ENCODE measurements around the gene CHCHD3.
"Not testable (repeated sequence)": the region's sequence is repeated elsewhere in the genome, so short reads cannot be mapped to it uniquely, and the experiment has no call there.

The CHCHD3 gene

GRCh38 chr7:132999845-133000244 is 82.0 kb downstream of the CHCHD3 start:
- no peak for DNase-seq

GRCh38 chr7:132998763-132999162 is 83.1 kb downstream of the CHCHD3 start:
- no peak for DNase-seq

- DNase-seq, result no peak
These were observed 84.4 kb downstream of the CHCHD3 start for GRCh38 chr7:132997505-132997904.

- DNase-seq, result no peak
These were observed 85.2 kb downstream of the CHCHD3 start for GRCh38 chr7:132996581-132997242.

- DNase-seq, result no peak
These were observed 88.4 kb downstream of the CHCHD3 start for GRCh38 chr7:132993377-132994013.

DNA sequence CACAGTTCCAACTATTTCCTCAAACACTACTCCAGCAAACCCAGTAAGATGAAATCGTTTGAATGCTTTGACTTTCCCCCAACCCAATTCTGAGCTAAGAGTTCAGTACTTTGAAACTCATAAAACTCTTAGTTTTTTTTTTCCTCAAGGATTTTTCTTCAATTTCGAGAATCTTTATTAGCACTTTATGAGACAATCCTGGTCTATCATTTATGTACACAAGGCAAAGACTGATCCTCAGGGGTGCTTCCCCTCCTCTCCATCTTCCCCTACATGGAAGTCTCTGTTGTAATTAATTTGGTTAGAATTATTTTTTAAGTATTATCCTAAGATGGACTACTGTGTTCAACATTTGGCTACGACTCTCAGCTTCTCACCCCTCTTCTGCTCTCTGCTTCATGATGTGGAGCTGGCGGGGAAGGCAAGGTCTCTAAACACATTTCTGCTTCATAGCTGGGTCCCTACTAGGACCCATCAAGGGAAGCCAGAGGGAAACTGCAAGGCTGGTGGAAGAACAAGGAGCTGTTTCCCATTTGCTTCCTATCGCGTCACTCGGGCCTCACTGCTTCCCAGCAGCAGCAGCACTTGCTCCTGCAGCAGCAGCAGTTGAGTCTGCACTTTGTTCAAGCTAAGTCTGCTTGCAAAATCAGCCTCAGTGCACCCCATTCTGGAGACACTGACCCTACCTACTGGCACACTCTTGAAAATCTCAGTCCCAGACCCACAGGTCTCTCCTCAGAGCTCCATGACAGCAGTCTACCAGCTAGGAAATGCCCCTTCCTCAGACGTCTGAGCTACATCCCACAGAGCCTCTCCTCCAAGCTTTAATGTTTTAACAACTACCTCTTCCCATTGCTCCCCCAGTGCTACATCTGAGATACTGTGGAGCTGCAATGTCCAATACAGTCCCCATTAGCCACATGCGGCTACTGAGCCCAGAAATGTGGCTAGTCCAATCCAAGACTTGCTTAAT is 90.0 kb downstream of the CHCHD3 start:
- no peak for DNase-seq

- no peak for DNase-seq
These were observed 93.8 kb downstream of the CHCHD3 start for GRCh38 chr7:132988117-132988516.

GRCh38 chr7:132980402-132980801 is 101.5 kb downstream of the CHCHD3 start:
- DNase-seq, result no peak

- DNase-seq, result no peak
These were observed 102.4 kb downstream of the CHCHD3 start for GRCh38 chr7:132979524-132979923.

DNA sequence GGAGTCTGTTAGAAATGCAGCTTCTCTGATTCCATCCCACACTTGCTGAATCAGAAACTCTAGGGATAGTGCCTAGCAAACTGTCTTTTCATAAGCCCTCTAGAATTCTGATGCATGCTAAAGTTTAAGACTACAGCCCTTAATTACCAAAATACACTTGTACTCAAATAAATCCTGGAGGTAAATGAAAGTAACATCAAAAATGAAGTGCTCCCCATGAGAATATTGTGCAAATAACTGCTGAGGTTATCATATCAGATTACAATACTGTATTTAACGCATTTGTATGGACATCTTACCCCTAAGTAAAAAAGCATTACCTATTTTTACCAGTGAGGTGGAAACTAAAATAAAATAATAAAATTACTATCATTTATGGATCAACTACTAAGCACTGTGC is 104.7 kb downstream of the CHCHD3 start:
- no peak for DNase-seq

DNA sequence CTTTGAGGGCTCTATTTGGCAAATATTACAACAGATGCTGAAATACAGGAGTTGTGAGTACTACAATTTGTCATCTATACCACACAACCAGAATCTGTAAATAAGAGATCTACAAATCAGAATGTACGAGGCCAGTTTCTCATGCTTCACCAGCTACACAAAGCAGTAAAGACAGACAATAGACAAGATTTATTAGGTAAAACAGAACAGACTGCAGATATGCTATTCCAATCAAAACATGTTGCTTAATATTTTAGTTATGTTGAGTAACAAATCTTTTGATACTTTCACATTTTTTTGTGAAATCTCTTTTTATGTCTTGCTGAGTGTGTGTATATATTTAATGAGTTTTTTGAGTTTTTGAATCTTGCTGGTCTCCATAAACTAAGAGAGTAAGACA is 109.1 kb downstream of the CHCHD3 start:
- DNase-seq, result no peak

DNA sequence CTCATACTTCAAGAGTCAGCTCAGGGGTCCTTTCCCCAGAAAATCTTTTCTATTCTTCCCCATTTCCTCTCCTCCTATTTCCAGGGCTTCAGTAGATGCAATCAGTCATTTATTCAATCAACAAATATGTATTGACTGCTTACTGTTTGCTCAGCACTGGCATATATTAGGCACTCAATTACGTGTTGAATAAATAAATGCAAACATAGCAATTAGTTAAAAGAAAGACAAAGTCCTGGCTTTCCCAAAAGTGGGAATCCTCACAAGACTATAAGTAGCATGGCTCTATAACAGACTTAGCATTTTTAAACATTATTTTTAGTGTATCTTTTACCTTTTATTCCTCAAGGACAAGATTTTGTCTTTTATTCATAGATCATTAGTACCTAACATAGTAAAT is 111.6 kb downstream of the CHCHD3 start:
- no peak for DNase-seq

DNA sequence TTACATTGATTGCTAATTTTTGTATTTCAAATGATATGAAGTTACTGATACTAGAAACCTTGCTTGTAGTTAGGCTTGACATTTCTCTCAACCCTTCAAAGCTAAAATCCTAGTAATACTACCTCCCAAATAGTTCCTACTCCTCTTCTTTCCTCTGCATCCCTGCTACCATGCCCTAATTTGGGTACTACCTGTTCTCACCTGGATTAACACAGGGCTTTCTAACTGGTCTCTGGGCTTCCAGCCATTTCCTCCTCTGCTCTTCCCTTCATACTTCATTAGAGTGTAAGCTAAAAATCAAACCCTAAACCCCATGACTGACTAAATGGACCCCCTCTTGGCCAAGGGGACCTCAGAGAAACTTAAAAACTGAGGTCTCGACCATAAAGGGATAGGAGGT is 112.4 kb downstream of the CHCHD3 start:
- DNase-seq, result no peak

DNA sequence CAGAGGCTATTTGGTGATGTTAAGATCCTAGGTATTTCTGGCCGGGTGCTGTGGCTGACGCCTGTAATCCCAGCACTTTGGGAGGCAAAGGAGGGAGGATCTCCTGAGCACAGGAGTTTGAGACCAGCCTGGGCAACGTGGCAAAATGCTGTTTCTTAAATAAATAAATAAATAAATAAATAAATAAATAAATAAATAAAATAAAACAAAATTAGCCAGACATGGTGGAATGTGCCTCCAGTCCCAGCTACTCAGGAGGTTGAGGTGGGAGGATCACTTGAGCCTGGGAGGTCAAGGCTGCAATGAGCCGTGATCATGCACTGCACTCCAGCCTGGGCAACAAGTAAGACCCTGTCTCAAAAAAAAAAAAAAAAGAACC is 114.4 kb downstream of the CHCHD3 start:
- DNase-seq, result not testable (repeated sequence)

- no peak for DNase-seq
These were observed 115.0 kb downstream of the CHCHD3 start for GRCh38 chr7:132966754-132967469.

GRCh38 chr7:132965951-132966350 is 115.9 kb downstream of the CHCHD3 start:
- DNase-seq, result no peak

- no peak for DNase-seq
These were observed 117.0 kb downstream of the CHCHD3 start for GRCh38 chr7:132964876-132965275.

GRCh38 chr7:132959891-132960290 is 122.0 kb downstream of the CHCHD3 start:
- DNase-seq, result no peak

DNA sequence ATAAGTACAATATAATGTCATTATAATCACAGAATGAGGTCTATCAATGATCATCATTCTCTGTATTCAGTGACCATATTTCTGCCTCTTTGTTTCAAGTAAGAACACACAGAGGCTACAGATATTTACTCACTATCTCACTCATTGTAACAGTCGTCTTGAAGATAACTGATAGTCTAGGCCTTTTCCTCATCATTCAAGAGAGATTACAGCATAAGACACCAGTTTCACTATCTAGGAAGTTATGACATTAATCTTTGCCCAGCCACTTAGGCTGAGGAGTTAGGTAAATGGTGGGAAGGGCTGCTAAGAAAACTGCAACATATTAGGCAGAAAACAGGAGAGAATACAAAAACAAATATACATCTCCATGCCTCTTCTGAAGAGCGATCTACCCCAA is 125.3 kb downstream of the CHCHD3 start:
- DNase-seq, result no peak

DNA sequence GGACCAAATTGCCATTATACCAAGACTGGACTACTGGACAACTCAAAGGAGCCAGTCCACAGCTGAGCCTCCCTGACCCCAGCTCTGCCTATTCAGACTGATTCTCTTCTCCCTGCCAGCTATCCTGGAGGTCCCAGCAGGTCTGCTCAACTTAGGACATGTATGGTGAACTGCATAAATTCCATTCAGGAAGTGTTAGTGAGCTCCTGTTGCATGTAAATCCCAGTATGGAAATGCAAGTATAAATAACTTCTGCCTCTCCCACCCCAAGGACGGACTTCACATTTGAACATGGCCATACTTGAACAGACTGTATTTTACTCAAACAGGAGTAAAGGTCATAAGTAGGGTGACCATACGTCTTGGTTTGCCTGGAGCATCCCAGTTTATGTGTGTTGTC is 128.4 kb downstream of the CHCHD3 start:
- no peak for DNase-seq

- DNase-seq, result no peak
These were observed 131.2 kb downstream of the CHCHD3 start for GRCh38 chr7:132950725-132951124.

DNA sequence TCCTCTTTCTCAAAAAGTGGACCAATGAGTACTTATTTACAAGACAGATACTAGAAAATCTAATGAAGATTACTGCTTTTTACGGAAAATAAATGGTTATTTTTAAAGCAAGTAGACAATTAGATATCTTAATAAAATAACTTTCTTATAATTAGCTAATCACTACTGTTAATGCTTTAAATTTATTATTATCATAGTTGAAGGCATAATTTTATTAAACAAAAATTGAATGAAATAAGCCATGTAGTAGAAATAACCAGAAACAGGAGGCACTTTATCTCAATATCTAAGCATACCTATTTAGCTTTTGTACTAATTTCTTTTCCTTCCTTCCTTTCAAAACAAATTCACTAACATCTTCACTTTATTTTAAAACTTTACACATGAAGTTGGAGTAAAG is 134.9 kb downstream of the CHCHD3 start:
- DNase-seq, result no peak

DNA sequence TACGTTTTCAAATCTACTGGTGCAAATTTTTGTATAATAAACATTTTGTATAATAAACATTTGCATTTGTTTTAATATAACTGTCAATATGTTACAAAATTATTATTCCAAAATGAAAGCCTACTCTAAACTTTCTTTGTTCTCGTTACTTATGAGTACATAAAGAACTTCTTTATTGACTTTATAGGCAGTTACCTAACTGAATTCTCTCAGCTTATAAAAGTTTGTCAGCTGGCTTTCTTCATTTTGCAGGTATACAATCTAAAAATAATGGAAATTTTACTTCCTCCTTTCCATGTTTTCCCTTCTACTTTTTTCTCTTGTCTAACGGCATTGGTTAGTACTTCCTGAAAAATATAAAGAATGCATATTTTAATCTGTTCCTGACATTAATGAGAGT is 137.1 kb downstream of the CHCHD3 start:
- no peak for DNase-seq

Measured in NCI-H1105 treated with DMSO at 0.1 percent for 48 hours (cell line).